ENCODE measurements around the gene SPDYE5. TPM values are rescaled to one million over a fixed set of nuclear protein-coding genes. Genes with fewer than 3 reads are reported as not detected.

Gene SPDYE5
- total RNA-seq, 1 experiment from 2014 or later = not detected

DNA sequence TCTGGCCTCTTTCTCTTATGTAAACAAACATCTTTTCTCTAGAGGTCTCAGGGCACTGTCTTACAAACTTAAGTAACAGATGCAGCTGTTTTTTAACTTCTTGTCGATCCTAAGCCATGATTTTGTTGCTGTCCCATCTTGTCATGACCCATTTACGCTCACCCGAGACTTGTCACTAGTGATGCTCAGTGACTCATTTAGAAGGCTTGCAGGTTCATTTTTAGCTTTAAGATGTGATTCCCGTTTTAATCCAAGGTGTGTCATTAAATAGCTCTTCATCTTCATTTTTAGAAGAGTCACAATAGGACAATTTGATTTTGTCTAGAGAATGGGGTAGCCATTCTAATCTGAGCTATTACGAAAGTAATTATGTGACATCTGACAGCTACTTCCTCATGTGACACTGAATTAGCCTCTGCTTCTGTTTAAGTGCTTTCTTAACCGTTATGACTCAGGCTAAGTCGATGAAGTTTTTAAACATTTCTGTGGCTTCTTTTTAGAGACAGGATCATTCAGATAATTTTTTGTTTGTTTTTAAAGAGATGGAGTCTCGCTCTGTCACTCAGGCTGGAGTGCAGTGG, 42.7 kb downstream of the SPDYE5 start (continued):
- no peak for TF ChIP-seq ZBTB33 (IDR thresholded peaks at IDR 0.05; ENCODE audit: extremely low read depth, insufficient replicate concordance, low read length)
- no peak for TF ChIP-seq RAD21 (IDR thresholded peaks at IDR 0.05; ENCODE audit: low read depth)
- TF ChIP-seq YY1 (IDR thresholded peaks at IDR 0.05; ENCODE audit: extremely low read depth, insufficient replicate concordance, low read depth, low read length) = no peak
- no peak for TF ChIP-seq POLR2A (IDR thresholded peaks at IDR 0.05; ENCODE audit: borderline replicate concordance, extremely low read depth, insufficient read depth, insufficient read length)

DNA sequence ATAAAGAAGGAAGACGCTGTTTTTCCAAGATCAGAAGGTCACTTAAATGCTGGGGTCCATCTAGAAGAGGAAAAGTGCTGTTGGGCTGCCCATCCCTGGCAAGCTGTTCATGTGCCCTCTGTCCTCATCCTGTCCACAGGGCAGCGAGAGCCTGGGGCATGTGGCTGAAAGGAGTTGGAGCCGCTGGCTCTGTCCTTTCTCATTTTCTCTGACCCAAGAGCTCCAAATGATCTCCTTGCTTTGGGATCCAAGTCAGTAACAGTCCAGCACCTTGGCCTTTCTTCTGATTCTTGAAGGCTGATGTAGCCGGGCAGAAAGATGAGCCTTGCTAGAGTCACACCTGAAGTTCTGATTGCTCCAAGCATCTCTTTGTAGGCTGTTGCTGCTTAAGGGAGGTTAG, 44.4 kb downstream of the SPDYE5 start:
- Histone ChIP-seq H3K9ac (ENCODE audit: low read length) (no peak overlapping the region), H3K4me3 (replicated peaks in 1 of 2; ENCODE audit: low read depth in 1 of 2, low read length in 2 of 2) (no peak overlapping the region), H2AFZ (ENCODE audit: low read depth, low read length, poor library complexity, severe bottlenecking) (no peak overlapping the region), H3K4me2 (ENCODE audit: low read length) (no peak overlapping the region), H4K20me1 (ENCODE audit: insufficient read depth) (no peaks in the 10 kb centered on the region), H3K79me2 (ENCODE audit: insufficient read depth, low read length) (no peaks in the 10 kb centered on the region), H3K36me3 (ENCODE audit: control insufficient read depth in 1 of 2, insufficient read depth in 2 of 2, low read length in 2 of 2) (peaks cover 0 to 5% of the 10 kb centered on the region in 2 experiments; a peak in 2 of 4 replicates), H3K27me3 (ENCODE audit: insufficient read depth, low read length) (no peaks in the 10 kb centered on the region), H3K27ac (ENCODE audit: low read depth, low read length) (no peak overlapping the region), H3K9me2 (ENCODE audit: insufficient read depth) (no peaks in the 10 kb centered on the region), H3K9me3 (ENCODE audit: control insufficient read depth in 1 of 2, insufficient read depth in 1 of 2, low read depth in 1 of 2, low read length in 2 of 2) (no peaks in the 10 kb centered on the region), H3K4me1 (ENCODE audit: control insufficient read depth in 1 of 2, insufficient read depth in 2 of 2, low read length in 2 of 2) (peaks cover 13 to 20% of the 10 kb centered on the region in 2 experiments)
- ATAC-seq = no peak
- no peak for DNase-seq (ENCODE audit: low read depth, low spot score)
- ChIA-PET CTCF (no interaction called here), POLR2A (no interaction called here), RAD21 (ENCODE audit: low non-redundant PET in 1 of 2, low total read pairs in 2 of 2, uncharacterized antibody in 2 of 2, unreplicated experiment in 2 of 2) (no interaction called here)
- intact Hi-C loops (cut with micrococcal nuclease) = no loop called here
- TF ChIP-seq ZBTB33 (IDR thresholded peaks at IDR 0.05; ENCODE audit: extremely low read depth, insufficient replicate concordance, low read length) (no peak), SIN3A (IDR thresholded peaks at IDR 0.05; ENCODE audit: low read depth) (no peak), ZFX (IDR thresholded peaks at IDR 0.05) (no peak), EZH2 (IDR thresholded peaks at IDR 0.05) (no peak), YY1 (IDR thresholded peaks at IDR 0.05; ENCODE audit: extremely low read depth, insufficient replicate concordance, low read depth, low read length) (no peak)
- TF ChIP-seq, protein P1, sequence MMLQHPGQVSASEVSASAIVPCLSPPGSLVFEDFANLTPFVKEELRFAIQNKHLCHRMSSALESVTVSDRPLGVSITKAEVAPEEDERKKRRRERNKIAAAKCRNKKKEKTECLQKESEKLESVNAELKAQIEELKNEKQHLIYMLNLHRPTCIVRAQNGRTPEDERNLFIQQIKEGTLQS (IDR thresholded peaks at IDR 0.05) = no peak
- TF ChIP-seq, protein P2, sequence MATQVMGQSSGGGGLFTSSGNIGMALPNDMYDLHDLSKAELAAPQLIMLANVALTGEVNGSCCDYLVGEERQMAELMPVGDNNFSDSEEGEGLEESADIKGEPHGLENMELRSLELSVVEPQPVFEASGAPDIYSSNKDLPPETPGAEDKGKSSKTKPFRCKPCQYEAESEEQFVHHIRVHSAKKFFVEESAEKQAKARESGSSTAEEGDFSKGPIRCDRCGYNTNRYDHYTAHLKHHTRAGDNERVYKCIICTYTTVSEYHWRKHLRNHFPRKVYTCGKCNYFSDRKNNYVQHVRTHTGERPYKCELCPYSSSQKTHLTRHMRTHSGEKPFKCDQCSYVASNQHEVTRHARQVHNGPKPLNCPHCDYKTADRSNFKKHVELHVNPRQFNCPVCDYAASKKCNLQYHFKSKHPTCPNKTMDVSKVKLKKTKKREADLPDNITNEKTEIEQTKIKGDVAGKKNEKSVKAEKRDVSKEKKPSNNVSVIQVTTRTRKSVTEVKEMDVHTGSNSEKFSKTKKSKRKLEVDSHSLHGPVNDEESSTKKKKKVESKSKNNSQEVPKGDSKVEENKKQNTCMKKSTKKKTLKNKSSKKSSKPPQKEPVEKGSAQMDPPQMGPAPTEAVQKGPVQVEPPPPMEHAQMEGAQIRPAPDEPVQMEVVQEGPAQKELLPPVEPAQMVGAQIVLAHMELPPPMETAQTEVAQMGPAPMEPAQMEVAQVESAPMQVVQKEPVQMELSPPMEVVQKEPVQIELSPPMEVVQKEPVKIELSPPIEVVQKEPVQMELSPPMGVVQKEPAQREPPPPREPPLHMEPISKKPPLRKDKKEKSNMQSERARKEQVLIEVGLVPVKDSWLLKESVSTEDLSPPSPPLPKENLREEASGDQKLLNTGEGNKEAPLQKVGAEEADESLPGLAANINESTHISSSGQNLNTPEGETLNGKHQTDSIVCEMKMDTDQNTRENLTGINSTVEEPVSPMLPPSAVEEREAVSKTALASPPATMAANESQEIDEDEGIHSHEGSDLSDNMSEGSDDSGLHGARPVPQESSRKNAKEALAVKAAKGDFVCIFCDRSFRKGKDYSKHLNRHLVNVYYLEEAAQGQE (IDR thresholded peaks at IDR 0.05; ENCODE audit: low read depth) = no peak
- no TSS peak for BruUV-seq (replicated peaks)

Measured in HCT116 (cell line).